ENCODE data around the gene INPP5E.
"Not testable (repeated sequence)": the region's sequence is repeated elsewhere in the genome, so short reads cannot be mapped to it uniquely, and the experiment has no call there.

INPP5E gene

DNA sequence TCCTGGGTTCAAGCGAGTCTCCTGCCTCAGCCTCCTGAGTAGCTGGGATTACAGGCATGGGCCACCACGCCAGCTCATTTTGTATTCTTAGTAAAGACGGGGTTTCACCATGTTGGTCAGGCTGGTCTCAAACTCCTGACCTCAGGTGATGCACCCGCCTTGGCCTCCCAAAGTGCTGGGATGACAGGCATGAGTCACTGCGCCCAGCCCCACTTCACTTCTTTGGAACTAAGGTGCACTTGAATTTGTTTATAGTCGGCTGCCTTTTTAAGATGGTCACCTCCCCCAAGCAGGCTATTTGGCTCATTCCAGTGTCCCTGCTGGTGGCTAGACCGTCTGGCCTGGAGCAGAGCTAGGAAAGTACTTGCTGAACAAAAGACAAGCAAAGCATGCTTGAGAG lies 14.3 kb downstream of the INPP5E start:
- not testable (repeated sequence) for DNase-seq

DNA sequence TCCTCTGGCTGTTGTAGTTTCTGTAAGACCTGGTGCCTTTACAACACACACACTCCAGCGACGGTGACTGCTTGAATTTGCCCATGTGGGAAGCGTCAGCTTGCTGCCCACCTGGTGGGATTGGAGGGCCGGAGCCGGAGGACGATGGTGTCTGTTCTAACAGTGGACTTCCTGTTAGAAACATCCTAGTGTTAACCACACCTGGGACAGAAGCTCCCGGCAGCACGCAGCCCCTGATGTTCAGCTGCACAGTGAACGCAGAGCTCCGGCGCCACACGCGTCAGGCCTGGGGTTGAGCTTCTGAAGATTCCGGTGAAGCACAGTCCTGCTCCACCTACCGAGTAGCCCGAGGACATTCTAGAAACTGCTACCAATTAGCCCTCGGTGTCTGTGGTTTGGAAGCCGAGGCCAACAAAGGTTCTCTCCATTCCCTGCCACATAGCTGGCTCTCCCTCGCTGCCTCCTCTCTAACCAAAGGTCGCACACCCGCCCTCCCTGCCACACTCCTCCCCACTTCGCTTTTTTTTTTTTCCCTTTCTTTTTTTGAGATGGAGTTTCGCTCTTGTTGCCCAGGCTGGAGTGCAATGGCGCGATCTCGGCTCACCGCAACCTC lies 14.8 kb downstream of the INPP5E start:
- DNase-seq, result no peak

- DNase-seq, result no peak
Observed at GRCh38 chr9:136423432-136424146, 16.1 kb downstream of the INPP5E start.

GRCh38 chr9:136422876-136423275 lies 16.8 kb downstream of the INPP5E start:
- no peak for DNase-seq

DNA sequence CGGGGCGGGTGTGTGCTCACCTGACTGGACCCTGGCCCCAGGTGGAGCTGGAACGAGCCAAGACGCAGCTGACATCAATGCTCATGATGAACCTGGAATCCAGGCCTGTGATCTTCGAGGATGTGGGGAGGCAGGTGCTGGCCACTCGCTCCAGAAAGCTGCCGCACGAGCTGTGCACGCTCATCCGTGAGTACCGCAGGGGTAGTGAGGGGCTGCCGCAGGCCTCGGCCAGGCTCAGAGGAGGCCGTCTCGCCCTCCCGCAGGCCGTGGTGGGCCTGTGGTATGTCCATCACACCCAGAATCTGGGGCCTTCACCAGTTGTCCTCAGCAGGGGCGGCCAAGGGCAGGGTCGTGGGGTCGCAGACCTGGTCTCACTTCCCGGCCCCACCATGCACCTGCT lies 17.9 kb downstream of the INPP5E start:
- DNase-seq, result no peak

GRCh38 chr9:136419092-136419420 lies 20.6 kb downstream of the INPP5E start:
- no peak for DNase-seq

- no peak for DNase-seq
Observed at GRCh38 chr9:136418182-136419091, 21.2 kb downstream of the INPP5E start.

DNA sequence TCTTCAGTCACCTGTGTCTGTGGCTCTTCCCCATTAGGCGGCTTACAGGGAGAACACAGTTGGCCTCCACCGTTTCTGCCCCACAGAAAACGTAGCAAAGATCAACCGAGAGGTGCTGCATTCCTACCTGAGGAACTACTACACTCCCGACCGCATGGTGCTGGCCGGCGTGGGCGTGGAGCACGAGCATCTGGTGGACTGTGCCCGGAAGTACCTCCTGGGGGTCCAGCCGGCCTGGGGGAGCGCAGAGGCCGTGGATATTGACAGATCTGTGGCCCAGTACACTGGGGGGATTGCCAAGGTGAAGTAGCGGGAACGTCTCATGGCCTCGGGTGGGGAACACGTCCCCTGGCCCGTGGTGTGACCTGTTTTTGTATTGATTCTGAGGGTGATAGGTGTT lies 22.7 kb downstream of the INPP5E start:
- DNase-seq, result no peak

DNA sequence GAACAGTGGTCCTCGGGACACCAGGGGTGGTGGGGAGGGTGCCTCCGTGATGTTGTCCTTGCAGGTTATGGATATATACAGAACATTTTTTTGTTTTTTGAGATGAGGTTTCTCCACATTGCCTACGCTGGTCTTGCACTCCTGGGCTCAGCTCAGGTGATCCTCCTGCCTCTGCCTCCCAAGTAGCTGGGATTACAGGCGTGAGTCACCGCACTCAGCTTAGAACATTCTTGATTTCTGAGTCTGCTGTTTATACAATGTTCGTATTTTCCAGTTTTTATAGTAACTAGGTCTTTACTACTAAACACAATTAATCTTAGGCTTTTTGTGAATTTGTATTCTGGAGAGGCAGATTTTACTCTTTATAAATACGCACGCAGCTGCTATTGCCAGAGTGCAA lies 23.2 kb downstream of the INPP5E start:
- DNase-seq, result no peak

- DNase-seq, result no peak
Observed at GRCh38 chr9:136412962-136413361, 26.7 kb downstream of the INPP5E start.

- DNase-seq, result no peak
Observed at GRCh38 chr9:136411378-136411777, 28.3 kb downstream of the INPP5E start.

GRCh38 chr9:136410500-136411287 lies 29.0 kb downstream of the INPP5E start, which contains the start of the genes ENTR1 and PMPCA:
Gene ENTR1 (minus strand): TSS chr9:136410614. CDS start chr9:136410397, 217 bp downstream.
Gene PMPCA (plus strand): TSS chr9:136410658. CDS start chr9:136410669, 11 bp downstream.
- peak; percentile 98 to 99 for DNase-seq

DNA sequence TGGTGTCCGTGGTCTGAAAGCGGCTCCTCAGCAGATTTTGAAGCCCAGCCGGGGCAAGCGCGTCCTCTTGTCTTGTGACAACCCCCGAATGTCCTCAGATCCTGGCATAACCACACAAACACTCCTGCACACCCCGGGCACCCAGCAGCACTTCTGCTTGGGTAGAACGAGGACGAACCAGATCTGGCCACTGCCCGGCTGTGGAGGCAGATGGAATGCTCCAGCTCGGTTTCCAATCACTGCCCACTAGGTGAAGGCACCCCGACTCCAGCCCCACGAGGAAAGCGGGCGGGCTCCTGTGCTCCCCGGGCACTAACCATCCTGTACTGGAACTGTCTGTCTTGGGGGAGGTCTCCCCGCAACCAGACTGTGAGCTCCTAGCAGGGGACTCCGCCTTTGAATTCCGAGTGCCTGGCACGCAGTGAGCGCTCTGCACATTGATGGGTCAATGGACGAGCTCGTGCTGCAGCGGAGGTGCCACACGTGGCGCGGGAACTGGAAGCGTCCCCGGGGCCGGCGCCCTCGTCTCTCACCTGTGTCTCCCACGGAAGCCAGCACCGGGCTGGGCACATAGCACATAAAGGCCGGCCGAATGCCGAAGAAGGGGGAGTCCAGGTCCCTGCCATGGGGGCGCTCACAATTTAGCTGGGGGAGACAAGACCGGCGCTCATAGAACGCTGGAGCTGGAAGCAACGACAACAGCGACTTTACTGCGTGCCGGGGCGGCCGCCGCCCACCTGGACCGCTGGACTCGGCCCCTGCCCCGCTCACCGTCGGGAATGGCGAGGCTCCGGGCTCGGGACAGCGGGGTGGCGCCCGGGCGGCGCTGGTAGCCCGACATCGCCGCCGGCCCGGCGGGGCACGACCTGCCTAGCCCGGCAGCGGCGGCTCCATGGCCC lies 29.8 kb downstream of the INPP5E start:
- DNase-seq, result peak in 1 of 2 donors; percentile 33

- DNase-seq, result no peak
Observed at GRCh38 chr9:136407911-136408310, 31.7 kb downstream of the INPP5E start.

GRCh38 chr9:136407061-136407460 lies 32.6 kb downstream of the INPP5E start:
- DNase-seq, result not testable (repeated sequence)

DNA sequence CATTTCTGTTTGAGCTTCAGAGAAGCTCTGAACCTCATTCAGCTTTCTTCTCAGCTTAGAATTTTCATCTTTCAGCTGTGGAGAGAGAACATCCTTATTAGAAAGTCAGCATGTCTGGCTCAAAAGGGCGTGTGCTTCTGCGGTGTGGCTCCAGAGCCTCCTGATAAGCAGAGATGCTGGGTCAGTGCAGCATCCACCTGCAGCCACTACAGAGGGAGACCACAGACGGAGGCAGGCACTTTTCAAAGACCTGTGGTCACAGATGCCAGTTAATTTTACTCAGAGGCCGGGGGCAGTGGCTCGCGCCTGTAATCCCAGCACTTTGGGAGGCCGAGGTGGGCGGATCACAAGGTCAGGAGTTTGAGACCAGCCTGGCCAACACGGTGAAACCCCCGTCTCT lies 33.7 kb downstream of the INPP5E start:
- not testable (repeated sequence) for DNase-seq

GRCh38 chr9:136405481-136405880 lies 34.2 kb downstream of the INPP5E start:
- DNase-seq, result no peak

DNA sequence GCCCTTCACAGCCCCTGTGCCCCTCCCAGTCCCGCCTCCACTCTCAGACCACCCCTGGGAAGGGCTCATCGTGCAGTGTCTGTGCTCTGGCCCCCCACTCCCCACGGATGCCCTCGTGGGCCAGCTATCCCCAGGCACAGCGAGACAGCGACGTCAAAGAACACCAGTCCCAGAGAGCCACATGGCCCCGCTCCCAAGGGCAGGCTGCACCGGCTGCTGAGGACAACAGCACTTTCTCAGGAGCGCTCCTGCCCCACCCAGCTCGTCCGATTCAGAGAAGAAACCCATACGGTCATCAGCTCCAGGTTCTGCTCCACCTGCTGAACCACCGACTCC lies 34.9 kb downstream of the INPP5E start:
- no peak for DNase-seq

GRCh38 chr9:136403915-136404800 lies 35.5 kb downstream of the INPP5E start:
- DNase-seq, result peak in 1 of 2 donors; percentile 25

DNA sequence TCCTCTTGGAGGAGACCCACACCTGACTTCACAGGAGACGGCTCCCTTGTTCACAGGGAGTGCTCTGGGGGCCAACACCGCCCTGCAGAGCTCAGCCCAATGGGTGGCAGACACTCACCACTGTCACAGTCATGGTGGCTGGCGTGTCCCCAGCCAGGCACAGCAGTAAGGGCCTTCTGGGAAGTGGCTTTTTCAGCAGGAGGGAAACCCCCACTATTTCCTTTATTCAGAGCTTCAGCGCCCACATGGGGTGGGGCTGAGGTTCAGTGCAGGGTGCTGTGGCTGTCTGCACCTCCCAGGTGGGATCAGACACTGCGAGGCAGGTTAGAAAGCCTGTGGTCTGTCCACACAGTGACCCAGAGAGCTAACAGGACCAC lies 36.1 kb downstream of the INPP5E start:
- peak; percentile 53 to 55 for DNase-seq

DNA sequence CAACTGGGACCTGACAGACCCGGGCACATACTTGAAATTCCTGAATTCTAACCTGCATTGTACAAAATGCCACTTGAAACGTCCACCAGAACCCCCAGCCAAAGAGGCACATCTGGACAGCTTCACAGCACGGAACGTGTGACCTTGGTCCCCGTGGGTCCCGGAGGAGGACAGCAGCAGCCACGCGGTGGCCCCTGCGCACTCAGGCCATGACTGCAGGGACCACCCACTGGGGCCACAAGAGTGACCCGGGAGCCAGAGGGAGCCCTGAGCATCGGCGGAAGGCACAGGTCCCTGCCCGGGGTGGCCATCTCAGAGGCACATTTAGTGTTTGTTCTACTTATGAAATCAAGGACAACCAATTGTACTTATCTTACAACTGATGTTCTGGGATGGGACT lies 37.6 kb downstream of the INPP5E start:
- no peak for DNase-seq
